Bronchial epithelial cell (primary cell): ENCODE data around the gene SPTBN1. TPM values are rescaled to one million over a fixed set of nuclear protein-coding genes. Genes with fewer than 3 reads are reported as not detected.

ENCODE experiments used
- DNase-seq: peaks from one replicate; pipeline ENCODE4 v3.0.0-alpha.2; 2010; ENCODE audit warnings: low read depth
- FAIRE-seq: peaks from 2 replicates; lab custom pipeline; 2011; peaks lifted over from hg19 to GRCh38; lab: Jason Lieb, UNC
- H3K27me3 ChIP-seq: 2 replicates; pipeline ENCODE4 v1.5.1; 2011; ENCODE audit warnings: low read length; ENCODE audit not compliant: control insufficient read depth, insufficient read depth
- H3K36me3 ChIP-seq: 2 replicates; pipeline ENCODE4 v1.5.1; 2011; ENCODE audit warnings: low read length; ENCODE audit not compliant: control insufficient read depth, insufficient read depth
- H3K4me3 ChIP-seq: 2 replicates; pipeline ENCODE4 v1.5.1; 2011; ENCODE audit warnings: mild to moderate bottlenecking, low read depth, low read length, control low read depth
- CTCF ChIP-seq: IDR thresholded peaks from 2 replicates; pipeline ENCODE4 v1.5.1; 2011; ENCODE audit warnings: mild to moderate bottlenecking, moderate library complexity, low read length, control low read depth, inconsistent platforms; ENCODE audit not compliant: insufficient read depth, severe bottlenecking
- total RNA-seq: library from RNA; depleted of rRNA; stranded (reverse); fragments of >200 nt; gene quantifications from 2 replicates; pipeline ENCODE4 v1.2.1, GENCODE V29; 2014

SPTBN1 gene
- total RNA-seq, 1 donor from 2014 or later, result 339 TPM

GRCh38 chr2:54593249-54593648, 137.1 kb downstream of the SPTBN1 start:
- H3K4me3 ChIP-seq, result no peak overlapping the region
- FAIRE-seq (no peak), DNase-seq (no peak)
- peaks cover 7% of the 10 kb centered on the region for H3K36me3 ChIP-seq
- TF ChIP-seq CTCF, result no peak
- no peaks in the 10 kb centered on the region for H3K27me3 ChIP-seq

- no peak for TF ChIP-seq CTCF
- peaks cover 10% of the 10 kb centered on the region for H3K36me3 ChIP-seq
- DNase-seq (no peak), FAIRE-seq (no peak)
- H3K4me3 ChIP-seq, result no peak overlapping the region
- H3K27me3 ChIP-seq, result no peaks in the 10 kb centered on the region
These were observed 137.9 kb downstream of the SPTBN1 start for GRCh38 chr2:54594048-54594447.

- DNase-seq (no peak), FAIRE-seq (no peak)
- no peak for TF ChIP-seq CTCF
- H3K4me3 ChIP-seq, result no peak overlapping the region
- H3K36me3 ChIP-seq, result peaks cover 10% of the 10 kb centered on the region
- H3K27me3 ChIP-seq, result no peaks in the 10 kb centered on the region
These were observed 139.2 kb downstream of the SPTBN1 start for GRCh38 chr2:54595161-54595803.

- H3K27me3 ChIP-seq, result no peaks in the 10 kb centered on the region
- peaks cover 12% of the 10 kb centered on the region for H3K36me3 ChIP-seq
- no peak for TF ChIP-seq CTCF
- no peak overlapping the region for H3K4me3 ChIP-seq
- no peak for FAIRE-seq
- no peak for DNase-seq
These were observed 140.1 kb downstream of the SPTBN1 start for GRCh38 chr2:54595999-54596902.

- no peak for TF ChIP-seq CTCF
- Histone ChIP-seq H3K27me3 (no peaks in the 10 kb centered on the region), H3K36me3 (peaks cover 12% of the 10 kb centered on the region), H3K4me3 (no peak overlapping the region)
- FAIRE-seq (no peak), DNase-seq (no peak)
These were observed 141.2 kb downstream of the SPTBN1 start for GRCh38 chr2:54597153-54597848.
